ENCODE measurements around the gene FGD6.
A peak's percentile ranks its signal among the peaks of the same experiment; 100 is the strongest.
"Not testable (repeated sequence)": the region's sequence is repeated elsewhere in the genome, so short reads cannot be mapped to it uniquely, and the experiment has no call there.

The FGD6 gene

GRCh38 chr12:95118788-95119179 is 98.5 kb downstream of the FGD6 start:
- DNase-seq = no peak

GRCh38 chr12:95118138-95118787 is 99.0 kb downstream of the FGD6 start:
- no peak for DNase-seq

GRCh38 chr12:95117178-95117599 is 100.1 kb downstream of the FGD6 start:
- DNase-seq = peak; percentile 56 to 79

- no peak for DNase-seq
Measured at GRCh38 chr12:95116773-95117172, 100.5 kb downstream of the FGD6 start.

GRCh38 chr12:95116341-95116740 is 100.9 kb downstream of the FGD6 start:
- no peak for DNase-seq

GRCh38 chr12:95115641-95116040 is 101.6 kb downstream of the FGD6 start:
- DNase-seq = no peak

GRCh38 chr12:95114766-95115405 is 102.4 kb downstream of the FGD6 start:
- DNase-seq = no peak

- DNase-seq = no peak
Measured at GRCh38 chr12:95107362-95107761, 109.9 kb downstream of the FGD6 start.

GRCh38 chr12:95105540-95105939 is 111.7 kb downstream of the FGD6 start:
- no peak for DNase-seq

GRCh38 chr12:95104919-95105452 is 112.3 kb downstream of the FGD6 start:
- DNase-seq = no peak

GRCh38 chr12:95102916-95103671 is 114.2 kb downstream of the FGD6 start:
- DNase-seq = peak; percentile 43 to 49

- not testable (repeated sequence) for DNase-seq
Measured at GRCh38 chr12:95101957-95102356, 115.3 kb downstream of the FGD6 start.

- DNase-seq = no peak
Measured at GRCh38 chr12:95100264-95101190, 116.7 kb downstream of the FGD6 start.

GRCh38 chr12:95099270-95099790 is 117.9 kb downstream of the FGD6 start:
- no peak for DNase-seq

- DNase-seq = no peak
Measured at GRCh38 chr12:95096852-95097251, 120.4 kb downstream of the FGD6 start.

- no peak for DNase-seq
Measured at GRCh38 chr12:95096378-95096777, 120.9 kb downstream of the FGD6 start.

GRCh38 chr12:95095866-95096265 is 121.4 kb downstream of the FGD6 start:
- peak; percentile 36 to 50 for DNase-seq

GRCh38 chr12:95089462-95089861 is 127.8 kb downstream of the FGD6 start:
- DNase-seq = no peak

- peak in 1 of 2 donors; percentile 7 for DNase-seq
Measured at GRCh38 chr12:95088379-95088778, 128.9 kb downstream of the FGD6 start.

- DNase-seq = no peak
Measured at GRCh38 chr12:95085612-95086011, 131.7 kb downstream of the FGD6 start.

GRCh38 chr12:95083938-95084337 is 133.3 kb downstream of the FGD6 start:
- no peak for DNase-seq

GRCh38 chr12:95083471-95083870 is 133.8 kb downstream of the FGD6 start:
- no peak for DNase-seq
